GM23338 (cell line): ENCODE measurements around the gene BEX1.

Experiments used
- CREB1 ChIP-seq: fragments of 250-450 bp; sonication (Bioruptor Pico); IDR thresholded peaks from 2 replicates; pipeline ENCODE4 v1.5.0; 2020; ENCODE audit warnings: low read depth, mild to moderate bottlenecking, moderate library complexity
- CTCF ChIP-seq, 2 experiments: fragments of 200-600 bp in 1 of 2; sonication (generic) in 1 of 2; conservative IDR thresholded peaks; 2 replicates each; pipeline versions ENCODE4 v1.5.1 to v1.6.1; 2016 to 2017; ENCODE audit warnings: antibody characterized with exemption in 2 of 2, low read depth in 2 of 2, mild to moderate bottlenecking in 2 of 2, moderate library complexity in 1 of 2
- ETS1 ChIP-seq: IDR thresholded peaks from 2 replicates; pipeline ENCODE4 v1.6.1; 2016; ENCODE audit warnings: antibody characterized with exemption
- EZH2 ChIP-seq: fragments of 200-600 bp; sonication (generic); IDR thresholded peaks from one replicate; pipeline ENCODE4 v1.8.0; 2017; ENCODE audit warnings: antibody characterized with exemption, mild to moderate bottlenecking, low read depth; ENCODE audit not compliant: unreplicated experiment
- EZH2phosphoT487 ChIP-seq: fragments of 200-600 bp; sonication (generic); IDR thresholded peaks from one replicate; pipeline ENCODE4 v1.8.1; 2018; ENCODE audit warnings: antibody characterized with exemption; ENCODE audit not compliant: unreplicated experiment
- JUNB ChIP-seq: IDR thresholded peaks from one replicate; pipeline ENCODE4 v1.6.1; 2016; ENCODE audit warnings: antibody characterized with exemption; ENCODE audit not compliant: unreplicated experiment
- NANOG ChIP-seq: IDR thresholded peaks from 2 replicates; pipeline ENCODE4 v1.6.1; 2016; ENCODE audit warnings: antibody characterized with exemption, borderline replicate concordance
- POLR2AphosphoS5 ChIP-seq: IDR thresholded peaks from 2 replicates; pipeline ENCODE4 v1.6.1; 2016; ENCODE audit warnings: antibody characterized with exemption, low read depth
- REST ChIP-seq: IDR thresholded peaks from one replicate; pipeline ENCODE4 v1.6.1; 2018; ENCODE audit warnings: antibody characterized with exemption; ENCODE audit not compliant: unreplicated experiment
- STAT1 ChIP-seq: IDR thresholded peaks from one replicate; pipeline ENCODE4 v1.6.1; 2016; ENCODE audit warnings: antibody characterized with exemption; ENCODE audit not compliant: unreplicated experiment
- ZNF114 ChIP-seq: fragments of 250-450 bp; sonication (Bioruptor Pico); IDR thresholded peaks from 2 replicates; pipeline ENCODE4 v1.5.0; 2020; ENCODE audit warnings: mild to moderate bottlenecking, moderate library complexity
- ZNF331 ChIP-seq: fragments of 250-450 bp; sonication (Bioruptor Pico); IDR thresholded peaks from 2 replicates; pipeline ENCODE4 v1.5.0; 2020; ENCODE audit warnings: low read depth, mild to moderate bottlenecking, moderate library complexity
- ZNF462 ChIP-seq: fragments of 250-450 bp; sonication (Bioruptor Pico); IDR thresholded peaks from 2 replicates; pipeline ENCODE4 v1.5.0; 2020; ENCODE audit warnings: mild to moderate bottlenecking, moderate library complexity

GRCh38 chrX:103061486-103061885, 2.5 kb downstream of the BEX1 start:
- TF ChIP-seq REST (no peak), POLR2AphosphoS5 (no peak), EZH2phosphoT487 (no peak), NANOG (no peak), CTCF (conservative IDR thresholded peaks at IDR 0.05; ENCODE audit: low read depth in 2 of 2) (no peak), EZH2 (no peak), JUNB (no peak), CREB1 (CRISPR knock-in tag) (no peak), ZNF462 (CRISPR knock-in tag) (no peak), ZNF114 (CRISPR knock-in tag) (no peak), ETS1 (no peak), STAT1 (no peak), ZNF331 (CRISPR knock-in tag) (no peak)
